Body of pancreas (tissue), 4 donors: ENCODE data around the gene ADCYAP1R1. TPM values are rescaled to one million over a fixed set of nuclear protein-coding genes. Genes with fewer than 3 reads are reported as not detected.

ENCODE experiments used
- ATAC-seq: fragments of 150-250 bp; one replicate; pipeline ENCODE4 v1.9.1; 2016
- DNase-seq, 4 donors: peaks; one replicate each; pipeline ENCODE4 v3.0.0-alpha.2; 2019
- H3K27ac ChIP-seq, 4 donors: fragments of 200-600 bp; sonication (generic); 1 replicate in 3 of 4; 2 replicates in 1 of 4; pipeline versions ENCODE4 v1.5.1 to v1.6.1; 2016 to 2019; ENCODE audit warnings: mild to moderate bottlenecking in 1 of 4, mixed read lengths in 1 of 4, moderate library complexity in 1 of 4
- H3K27me3 ChIP-seq, 2 donors: fragments of 200-600 bp; sonication (generic); one replicate each; pipeline ENCODE4 v1.6.0; 2016; ENCODE audit warnings: mild to moderate bottlenecking in 1 of 2
- H3K36me3 ChIP-seq, 2 donors: fragments of 200-600 bp; sonication (generic); replicated peaks in 1 of 2; 2 replicates each; pipeline ENCODE4 v1.5.1; 2016; ENCODE audit warnings: low read depth in 2 of 2; ENCODE audit not compliant: insufficient read depth in 1 of 2
- H3K4me1 ChIP-seq: fragments of 200-600 bp; sonication (generic); one replicate; pipeline ENCODE4 v1.6.0; 2016
- H3K4me3 ChIP-seq, 2 donors: fragments of 200-600 bp; sonication (generic); 1 replicate in 1 of 2; 2 replicates in 1 of 2; pipeline ENCODE4 v1.5.1; 2016 to 2019
- H3K9me3 ChIP-seq, 3 donors: fragments of 200-600 bp; sonication (generic); 1 replicate in 2 of 3; 2 replicates in 1 of 3; pipeline ENCODE4 v1.5.1; 2016
- CTCF ChIP-seq, 7 experiments: fragments of 450-650 bp in 4 of 7; fragments of 200-600 bp in 3 of 7; sonication (generic) in 3 of 7; IDR thresholded peaks; one replicate each; pipeline ENCODE4 v1.5.1; 2016 to 2019; ENCODE audit warnings: antibody characterized with exemption in 7 of 7
- POLR2A ChIP-seq, 3 donors: fragments of 450-650 bp; IDR thresholded peaks; one replicate each; pipeline ENCODE4 v1.6.1; 2016; ENCODE audit warnings: antibody characterized with exemption in 3 of 3, mild to moderate bottlenecking in 2 of 3
- WGBS, 2 donors: methylation state at CpG; one replicate each; pipeline ENCODE4 v1.1.5; 2017; 5-methylcytosine and 5-hydroxymethylcytosine counted together
- intact Hi-C: fragments of 100-400 bp; cut with DNase I; formaldehyde crosslinking; loops from one replicate; pipeline ENCODE4 v1.15.1; 2023
- total RNA-seq, 2 donors: library from RNA; depleted of rRNA; stranded (reverse); fragments of >200 nt; gene quantifications; one replicate each; pipeline ENCODE4 v1.1.0, GENCODE V29; 2016

ADCYAP1R1 gene
- total RNA-seq, 2 donors from 2014 or later = 1.8 to 8.2 TPM

GRCh38 chr7:31079824-31080511 lies 27.9 kb downstream of the ADCYAP1R1 start:
- DNase-seq (no peak), ATAC-seq (no peak)
- no peaks in the 10 kb centered on the region for H3K36me3 ChIP-seq
- no peak overlapping the region for H3K27ac ChIP-seq
- H3K9me3 ChIP-seq = no peaks in the 10 kb centered on the region
- TF ChIP-seq CTCF (IDR thresholded peaks at IDR 0.05) = no peak
- TF ChIP-seq POLR2A (IDR thresholded peaks at IDR 0.05) = no peak
- H3K4me1 ChIP-seq = no peaks in the 10 kb centered on the region
- H3K27me3 ChIP-seq = no peaks in the 10 kb centered on the region
- intact Hi-C loops = no loop called here
- WGBS, 2 donors = 36% methylated on average over 6 of the region's 6 CpGs
- H3K4me3 ChIP-seq = no peak overlapping the region

- no peaks in the 10 kb centered on the region for H3K9me3 ChIP-seq
- H3K27me3 ChIP-seq = no peaks in the 10 kb centered on the region
- H3K4me1 ChIP-seq = no peaks in the 10 kb centered on the region
- no peak overlapping the region for H3K4me3 ChIP-seq
- no peak for DNase-seq
- 44 to 74% methylated on average over 3 to 6 of the region's 6 CpGs for WGBS, 2 donors
- no peak overlapping the region for H3K27ac ChIP-seq
- H3K36me3 ChIP-seq = no peaks in the 10 kb centered on the region
- intact Hi-C loops = no loop called here
- TF ChIP-seq POLR2A (IDR thresholded peaks at IDR 0.05) (no peak), CTCF (IDR thresholded peaks at IDR 0.05) (no peak)
- ATAC-seq = no peak
These were observed 28.7 kb downstream of the ADCYAP1R1 start for GRCh38 chr7:31080763-31081162.

- intact Hi-C loops = no loop called here
- DNase-seq (no peak), ATAC-seq (no peak)
- Histone ChIP-seq H3K9me3 (no peaks in the 10 kb centered on the region), H3K36me3 (no peaks in the 10 kb centered on the region), H3K4me1 (no peaks in the 10 kb centered on the region), H3K27ac (no peak overlapping the region), H3K27me3 (no peaks in the 10 kb centered on the region), H3K4me3 (no peak overlapping the region)
- no peak for TF ChIP-seq CTCF (IDR thresholded peaks at IDR 0.05)
- TF ChIP-seq POLR2A (IDR thresholded peaks at IDR 0.05) = no peak
- 56 to 58% methylated on average over 9 to 12 of the region's 12 CpGs for WGBS, 2 donors
These were observed 29.9 kb downstream of the ADCYAP1R1 start for GRCh38 chr7:31082017-31082416.

GRCh38 chr7:31082447-31082846 lies 30.3 kb downstream of the ADCYAP1R1 start:
- ATAC-seq = no peak
- DNase-seq = no peak
- H3K27ac ChIP-seq = no peak overlapping the region
- no peak for TF ChIP-seq POLR2A (IDR thresholded peaks at IDR 0.05)
- no peak for TF ChIP-seq CTCF (IDR thresholded peaks at IDR 0.05)
- no peaks in the 10 kb centered on the region for H3K27me3 ChIP-seq
- no peaks in the 10 kb centered on the region for H3K4me1 ChIP-seq
- intact Hi-C loops = no loop called here
- H3K9me3 ChIP-seq = no peaks in the 10 kb centered on the region
- H3K4me3 ChIP-seq = no peak overlapping the region
- WGBS, 2 donors = 54 to 68% methylated on average over 4 of the region's 4 CpGs
- no peaks in the 10 kb centered on the region for H3K36me3 ChIP-seq

- DNase-seq = no peak
- no peak for ATAC-seq
- no peaks in the 10 kb centered on the region for H3K27me3 ChIP-seq
- WGBS, 2 donors = 71 to 72% methylated on average over 5 of the region's 5 CpGs
- no peaks in the 10 kb centered on the region for H3K4me1 ChIP-seq
- H3K36me3 ChIP-seq = no peaks in the 10 kb centered on the region
- H3K27ac ChIP-seq = no peak overlapping the region
- H3K9me3 ChIP-seq = no peaks in the 10 kb centered on the region
- TF ChIP-seq POLR2A (IDR thresholded peaks at IDR 0.05) (no peak), CTCF (IDR thresholded peaks at IDR 0.05) (no peak)
- H3K4me3 ChIP-seq = no peak overlapping the region
- intact Hi-C loops = no loop called here
These were observed 31.2 kb downstream of the ADCYAP1R1 start for GRCh38 chr7:31083210-31083786.
